ENCODE results near the gene NRCAM. TPM values are rescaled to one million over a fixed set of nuclear protein-coding genes. Genes with fewer than 3 reads are reported as not detected.

The NRCAM gene
- total RNA-seq, 4 donors from 2014 or later, result 10.1 to 19.5 (median 13.0) TPM

- Histone ChIP-seq H3K4me1 (no peaks in the 10 kb centered on the region), H3K36me3 (no peaks in the 10 kb centered on the region), H3K9me3 (no peaks in the 10 kb centered on the region), H3K27ac (no peak overlapping the region), H3K4me3 (replicated peaks in 1 of 3) (no peak overlapping the region), H3K27me3 (no peaks in the 10 kb centered on the region)
- no peak for TF ChIP-seq POLR2A (IDR thresholded peaks at IDR 0.05)
- TF ChIP-seq CTCF (IDR thresholded peaks at IDR 0.05), result no peak
- intact Hi-C loops (cut with DNase I), result no loop called here
- DNase-seq, result no peak
- 66 to 71% methylated on average over 6 of the region's 6 CpGs for WGBS, 2 donors
These were observed 88.3 kb downstream of the NRCAM start for GRCh38 chr7:108367946-108368345.

GRCh38 chr7:108367314-108367713 lies 88.9 kb downstream of the NRCAM start:
- Histone ChIP-seq H3K4me3 (replicated peaks in 1 of 3) (no peak overlapping the region), H3K4me1 (no peaks in the 10 kb centered on the region), H3K27ac (no peak overlapping the region), H3K27me3 (no peaks in the 10 kb centered on the region), H3K36me3 (no peaks in the 10 kb centered on the region), H3K9me3 (no peaks in the 10 kb centered on the region)
- intact Hi-C loops (cut with DNase I), result no loop called here
- no peak for DNase-seq
- TF ChIP-seq CTCF (IDR thresholded peaks at IDR 0.05) (no peak), POLR2A (IDR thresholded peaks at IDR 0.05) (no peak)

- H3K27me3 ChIP-seq, result no peaks in the 10 kb centered on the region
- H3K9me3 ChIP-seq, result no peaks in the 10 kb centered on the region
- no peaks in the 10 kb centered on the region for H3K4me1 ChIP-seq
- H3K36me3 ChIP-seq, result no peaks in the 10 kb centered on the region
- no peak overlapping the region for H3K4me3 ChIP-seq (replicated peaks in 1 of 3)
- DNase-seq, result no peak
- H3K27ac ChIP-seq, result no peak overlapping the region
- TF ChIP-seq CTCF (IDR thresholded peaks at IDR 0.05), result no peak
- TF ChIP-seq POLR2A (IDR thresholded peaks at IDR 0.05), result no peak
- intact Hi-C loops (cut with DNase I), result no loop called here
These were observed 92.6 kb downstream of the NRCAM start for GRCh38 chr7:108363659-108364058.

GRCh38 chr7:108360058-108360800 lies 96.0 kb downstream of the NRCAM start:
- H3K27ac ChIP-seq, result no peak overlapping the region
- H3K27me3 ChIP-seq, result no peaks in the 10 kb centered on the region
- H3K9me3 ChIP-seq, result no peaks in the 10 kb centered on the region
- H3K36me3 ChIP-seq, result no peaks in the 10 kb centered on the region
- no peaks in the 10 kb centered on the region for H3K4me1 ChIP-seq
- no peak for DNase-seq
- intact Hi-C loops (cut with DNase I), result no loop called here
- TF ChIP-seq CTCF (IDR thresholded peaks at IDR 0.05) (no peak), POLR2A (IDR thresholded peaks at IDR 0.05) (no peak)
- no peak overlapping the region for H3K4me3 ChIP-seq (replicated peaks in 1 of 3)
- WGBS, 2 donors, result 67 to 71% methylated on average over 2 of the region's 2 CpGs

GRCh38 chr7:108358553-108358952 lies 97.7 kb downstream of the NRCAM start:
- 58 to 67% methylated on average over 4 of the region's 4 CpGs for WGBS, 2 donors
- H3K4me1 ChIP-seq, result no peaks in the 10 kb centered on the region
- no peaks in the 10 kb centered on the region for H3K27me3 ChIP-seq
- no peaks in the 10 kb centered on the region for H3K36me3 ChIP-seq
- TF ChIP-seq POLR2A (IDR thresholded peaks at IDR 0.05) (no peak), CTCF (IDR thresholded peaks at IDR 0.05) (no peak)
- no peaks in the 10 kb centered on the region for H3K9me3 ChIP-seq
- DNase-seq, result no peak
- no peak overlapping the region for H3K4me3 ChIP-seq (replicated peaks in 1 of 3)
- intact Hi-C loops (cut with DNase I), result no loop called here
- no peak overlapping the region for H3K27ac ChIP-seq
